ENCODE measurements around the gene REPS2.

REPS2 gene

GRCh38 chrX:16990839-16991238 is 44.4 kb downstream of the REPS2 start:
- Histone ChIP-seq H3K79me2 (ENCODE audit: low read length) (no peaks in the 10 kb centered on the region), H3K9ac (ENCODE audit: low read length) (no peak overlapping the region), H3K4me2 (ENCODE audit: low read depth, low read length) (no peak overlapping the region), H3K4me3 (ENCODE audit: low read length) (no peak overlapping the region), H4K20me1 (ENCODE audit: insufficient read depth, low read length) (no peaks in the 10 kb centered on the region), H3K9me2 (replicated peaks; ENCODE audit: insufficient read depth, low read length) (no peaks in the 10 kb centered on the region), H3K27ac (ENCODE audit: low read length) (no peak overlapping the region), H3K4me1 (ENCODE audit: low read length) (no peaks in the 10 kb centered on the region), H2AFZ (ENCODE audit: low read length) (no peak overlapping the region), H3F3A (ENCODE audit: insufficient read depth, low read length) (no peaks in the 10 kb centered on the region), H3K27me3 (replicated peaks; ENCODE audit: insufficient read depth, low read length) (no peaks in the 10 kb centered on the region), H3K9me3 (replicated peaks; ENCODE audit: insufficient read depth, low read length) (no peaks in the 10 kb centered on the region), H3K36me3 (replicated peaks; ENCODE audit: insufficient read depth, low read length) (no peaks in the 10 kb centered on the region)
- no peak for DNase-seq
- TF ChIP-seq EZH2 (optimal IDR thresholded peaks at IDR 0.05; ENCODE audit: low read depth, low read length) (no peak), EZH2phosphoT487 (IDR thresholded peaks at IDR 0.05; ENCODE audit: low read length) (no peak), CTCF (IDR thresholded peaks at IDR 0.05; ENCODE audit: low read length) (no peak)

- Histone ChIP-seq H2AFZ (ENCODE audit: low read length) (no peak overlapping the region), H3K4me2 (ENCODE audit: low read depth, low read length) (no peak overlapping the region), H3K27ac (ENCODE audit: low read length) (no peak overlapping the region), H3K27me3 (replicated peaks; ENCODE audit: insufficient read depth, low read length) (no peaks in the 10 kb centered on the region), H3K79me2 (ENCODE audit: low read length) (no peaks in the 10 kb centered on the region), H3F3A (ENCODE audit: insufficient read depth, low read length) (no peaks in the 10 kb centered on the region), H3K4me3 (ENCODE audit: low read length) (no peak overlapping the region), H3K9me3 (replicated peaks; ENCODE audit: insufficient read depth, low read length) (no peaks in the 10 kb centered on the region), H3K9ac (ENCODE audit: low read length) (no peak overlapping the region), H4K20me1 (ENCODE audit: insufficient read depth, low read length) (no peaks in the 10 kb centered on the region), H3K9me2 (replicated peaks; ENCODE audit: insufficient read depth, low read length) (no peaks in the 10 kb centered on the region), H3K36me3 (replicated peaks; ENCODE audit: insufficient read depth, low read length) (no peaks in the 10 kb centered on the region), H3K4me1 (ENCODE audit: low read length) (no peaks in the 10 kb centered on the region)
- DNase-seq = no peak
- TF ChIP-seq CTCF (IDR thresholded peaks at IDR 0.05; ENCODE audit: low read length) = no peak
- no peak for TF ChIP-seq EZH2phosphoT487 (IDR thresholded peaks at IDR 0.05; ENCODE audit: low read length)
- TF ChIP-seq EZH2 (optimal IDR thresholded peaks at IDR 0.05; ENCODE audit: low read depth, low read length) = no peak
These were observed 46.0 kb downstream of the REPS2 start for GRCh38 chrX:16992445-16992844.

GRCh38 chrX:16992951-16993350 is 46.5 kb downstream of the REPS2 start:
- Histone ChIP-seq H3K4me3 (ENCODE audit: low read length) (no peak overlapping the region), H3K36me3 (replicated peaks; ENCODE audit: insufficient read depth, low read length) (no peaks in the 10 kb centered on the region), H3K4me2 (ENCODE audit: low read depth, low read length) (no peak overlapping the region), H3K9me2 (replicated peaks; ENCODE audit: insufficient read depth, low read length) (no peaks in the 10 kb centered on the region), H4K20me1 (ENCODE audit: insufficient read depth, low read length) (no peaks in the 10 kb centered on the region), H3K27me3 (replicated peaks; ENCODE audit: insufficient read depth, low read length) (no peaks in the 10 kb centered on the region), H3K9me3 (replicated peaks; ENCODE audit: insufficient read depth, low read length) (no peaks in the 10 kb centered on the region), H3K9ac (ENCODE audit: low read length) (no peak overlapping the region), H3K27ac (ENCODE audit: low read length) (no peak overlapping the region), H3K79me2 (ENCODE audit: low read length) (no peaks in the 10 kb centered on the region), H2AFZ (ENCODE audit: low read length) (no peak overlapping the region), H3K4me1 (ENCODE audit: low read length) (no peaks in the 10 kb centered on the region), H3F3A (ENCODE audit: insufficient read depth, low read length) (no peaks in the 10 kb centered on the region)
- no peak for TF ChIP-seq EZH2phosphoT487 (IDR thresholded peaks at IDR 0.05; ENCODE audit: low read length)
- no peak for DNase-seq

- Histone ChIP-seq H3K27me3 (replicated peaks; ENCODE audit: insufficient read depth, low read length) (no peaks in the 10 kb centered on the region), H3K9me3 (replicated peaks; ENCODE audit: insufficient read depth, low read length) (no peaks in the 10 kb centered on the region), H2AFZ (ENCODE audit: low read length) (no peak overlapping the region), H3K4me1 (ENCODE audit: low read length) (no peaks in the 10 kb centered on the region), H3K79me2 (ENCODE audit: low read length) (no peaks in the 10 kb centered on the region), H3K27ac (ENCODE audit: low read length) (no peak overlapping the region), H3K36me3 (replicated peaks; ENCODE audit: insufficient read depth, low read length) (no peaks in the 10 kb centered on the region), H3F3A (ENCODE audit: insufficient read depth, low read length) (no peaks in the 10 kb centered on the region), H3K4me2 (ENCODE audit: low read depth, low read length) (no peak overlapping the region), H4K20me1 (ENCODE audit: insufficient read depth, low read length) (no peaks in the 10 kb centered on the region), H3K9ac (ENCODE audit: low read length) (no peak overlapping the region), H3K9me2 (replicated peaks; ENCODE audit: insufficient read depth, low read length) (no peaks in the 10 kb centered on the region), H3K4me3 (ENCODE audit: low read length) (no peak overlapping the region)
- TF ChIP-seq CTCF (IDR thresholded peaks at IDR 0.05; ENCODE audit: low read length) = no peak
- TF ChIP-seq EZH2phosphoT487 (IDR thresholded peaks at IDR 0.05; ENCODE audit: low read length) = no peak
- no peak for TF ChIP-seq EZH2 (optimal IDR thresholded peaks at IDR 0.05; ENCODE audit: low read depth, low read length)
- no peak for DNase-seq
These were observed 47.4 kb downstream of the REPS2 start for GRCh38 chrX:16993791-16994318.
